Measurements from ENCODE around the gene TAF6. TPM values are rescaled to one million over a fixed set of nuclear protein-coding genes. Genes with fewer than 3 reads are reported as not detected.

Gene TAF6
- total RNA-seq, 6 experiments from 2014 or later: 11.1 to 27.2 (median 15.8) TPM

- ATAC-seq: no peak
- peaks cover 0 to 53% (median 36%) of the 10 kb centered on the region in 4 donors for H3K36me3 ChIP-seq
- intact Hi-C loops (cut with DNase I): no loop called here
- H3K4me1 ChIP-seq: peaks cover 0 to 28% (median 12%) of the 10 kb centered on the region in 4 donors
- TF ChIP-seq CTCF (IDR thresholded peaks at IDR 0.05): no peak
- TF ChIP-seq POLR2A (IDR thresholded peaks at IDR 0.05): no peak
- 72% methylated on average over 4 of the region's 4 CpGs for WGBS (ENCODE audit: insufficient coverage, low coverage, low lambda C conversion rate, missing lambda C conversion rate)
- no peaks in the 10 kb centered on the region for H3K27me3 ChIP-seq
- H3K4me3 ChIP-seq: no peak overlapping the region
- no peak for DNase-seq
- H3K27ac ChIP-seq: no peak overlapping the region
- peaks cover 0 to under 1% (median 0%) of the 10 kb centered on the region in 4 donors for H3K9me3 ChIP-seq
Observed at GRCh38 chr7:100077205-100077604, 42.0 kb downstream of the TAF6 start.

- Histone ChIP-seq H3K36me3 (peaks cover 8 to 70% (median 54%) of the 10 kb centered on the region in 4 donors), H3K27me3 (no peaks in the 10 kb centered on the region), H3K9me3 (peaks cover 4 to 14% (median 9%) of the 10 kb centered on the region in 4 donors), H3K27ac (no peak overlapping the region), H3K4me3 (no peak overlapping the region), H3K4me1 (peaks cover 0 to 25% (median 11%) of the 10 kb centered on the region in 4 donors)
- ATAC-seq: no peak
- no CpG with 5 or more reads among the region's 6 CpGs for WGBS (ENCODE audit: insufficient coverage, low coverage, low lambda C conversion rate, missing lambda C conversion rate)
- intact Hi-C loops (cut with DNase I): no loop called here
- TF ChIP-seq CTCF (IDR thresholded peaks at IDR 0.05) (no peak), POLR2A (IDR thresholded peaks at IDR 0.05) (no peak)
- no peak for DNase-seq
Observed at GRCh38 chr7:100075418-100075817, 43.7 kb downstream of the TAF6 start.

- Histone ChIP-seq H3K27ac (no peak overlapping the region), H3K4me3 (no peak overlapping the region), H3K4me1 (peaks cover 0 to 19% (median 8%) of the 10 kb centered on the region in 4 donors), H3K9me3 (peaks cover 4 to 16% (median 9%) of the 10 kb centered on the region in 4 donors), H3K36me3 (peaks cover 8 to 74% (median 57%) of the 10 kb centered on the region in 4 donors), H3K27me3 (no peaks in the 10 kb centered on the region)
- no peak for TF ChIP-seq CTCF (IDR thresholded peaks at IDR 0.05)
- TF ChIP-seq POLR2A (IDR thresholded peaks at IDR 0.05): no peak
- no peak for DNase-seq
- WGBS (ENCODE audit: insufficient coverage, low coverage, low lambda C conversion rate, missing lambda C conversion rate): 75% methylated on average over 7 of the region's 7 CpGs
- ATAC-seq: no peak
- intact Hi-C loops (cut with DNase I): no loop called here
Observed at GRCh38 chr7:100074841-100075240, 44.3 kb downstream of the TAF6 start.

GRCh38 chr7:100072462-100072861 lies 46.7 kb downstream of the TAF6 start:
- TF ChIP-seq POLR2A (IDR thresholded peaks at IDR 0.05): no peak
- no peak for TF ChIP-seq CTCF (IDR thresholded peaks at IDR 0.05)
- DNase-seq (no peak), ATAC-seq (no peak)
- no peaks in the 10 kb centered on the region for H3K4me1 ChIP-seq
- H3K9me3 ChIP-seq: peaks cover 4 to 16% (median 9%) of the 10 kb centered on the region in 4 donors
- WGBS (ENCODE audit: insufficient coverage, low coverage, low lambda C conversion rate, missing lambda C conversion rate): 97% methylated on average over 5 of the region's 10 CpGs
- H3K27ac ChIP-seq: no peak overlapping the region
- H3K36me3 ChIP-seq: peaks cover 8 to 78% (median 58%) of the 10 kb centered on the region in 4 donors
- no peak overlapping the region for H3K4me3 ChIP-seq
- intact Hi-C loops (cut with DNase I): no loop called here
- no peaks in the 10 kb centered on the region for H3K27me3 ChIP-seq
